IPS-18c (cell line): ENCODE data around the gene NLN.
"Not testable (repeated sequence)": the region's sequence is repeated elsewhere in the genome, so short reads cannot be mapped to it uniquely, and the experiment has no call there.

ENCODE experiments used
- H3K4me3 ChIP-seq: 2 replicates; pipeline ENCODE4 v1.7.0; 2013; ENCODE audit warnings: low read depth, mild to moderate bottlenecking, low read length, moderate library complexity; ENCODE audit not compliant: insufficient read depth
- H3K9me3 ChIP-seq: one replicate; pipeline ENCODE4 v1.6.1; 2013; ENCODE audit warnings: mild to moderate bottlenecking, low read length, moderate library complexity; ENCODE audit not compliant: control insufficient read depth, insufficient read depth

NLN gene

DNA sequence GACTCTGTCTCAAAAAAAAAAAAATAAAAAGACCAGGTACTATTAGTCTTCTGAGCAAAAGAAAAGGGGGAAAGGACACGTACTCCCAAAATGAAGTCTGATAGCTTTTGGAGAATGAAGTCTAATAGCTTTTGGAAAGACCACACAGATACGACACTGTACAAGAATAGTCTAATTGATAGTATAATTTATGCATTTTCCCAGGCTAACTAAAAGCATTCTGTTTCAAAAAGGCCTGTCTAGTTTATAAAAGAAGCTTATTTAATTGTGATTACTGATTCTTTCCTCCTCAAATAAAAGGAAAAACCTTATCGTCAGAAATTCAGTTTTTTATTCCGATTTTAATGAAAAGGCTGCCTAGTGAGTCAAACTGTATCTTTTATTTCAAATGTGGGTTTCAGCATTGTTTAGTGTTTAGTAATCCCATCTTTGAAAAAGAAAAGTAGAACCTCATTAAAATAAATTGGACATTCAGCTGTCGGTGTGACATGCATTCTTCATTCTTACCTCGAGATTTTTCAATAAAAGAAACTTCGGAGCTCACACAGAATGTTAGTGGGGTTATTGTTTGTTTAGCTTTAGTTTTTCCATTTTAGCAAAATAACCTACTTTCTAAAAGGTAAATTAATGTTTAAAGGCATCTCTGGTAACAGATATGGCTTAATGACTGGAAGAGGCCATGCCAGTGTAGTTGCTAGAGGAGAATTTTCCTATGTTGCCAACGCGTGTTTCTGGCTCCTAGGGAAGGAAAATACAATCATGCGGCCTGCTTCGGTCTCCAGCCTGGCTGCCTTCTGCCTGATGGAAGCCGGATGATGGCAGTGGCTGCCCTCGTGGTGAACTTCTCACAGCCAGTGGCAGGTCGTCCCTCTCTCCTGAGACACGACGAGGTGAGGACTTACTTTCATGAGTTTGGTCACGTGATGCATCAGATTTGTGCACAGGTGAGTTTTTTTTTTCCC is 70.0 kb downstream of the NLN start:
- H3K4me3 ChIP-seq, result no peak overlapping the region
- H3K9me3 ChIP-seq, result no peaks in the 10 kb centered on the region

DNA sequence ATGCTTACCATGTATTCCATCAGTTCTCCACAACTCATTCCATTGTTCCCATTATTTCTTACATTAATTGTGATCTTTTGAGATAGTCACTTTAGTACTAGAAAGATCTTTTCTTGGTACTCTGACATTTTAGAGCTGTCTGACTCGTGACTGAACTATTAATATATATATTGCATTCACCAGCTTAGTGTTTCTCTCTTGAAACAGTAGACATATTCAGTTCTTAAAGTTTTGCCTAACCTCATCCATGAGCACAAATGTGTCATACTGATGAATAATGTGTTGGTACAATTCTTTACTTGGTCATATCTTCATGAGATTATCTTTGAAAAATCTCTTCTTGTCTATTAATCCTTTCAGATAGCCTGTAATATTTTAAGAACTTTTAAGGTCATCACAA is 74.3 kb downstream of the NLN start:
- no peak overlapping the region for H3K4me3 ChIP-seq
- H3K9me3 ChIP-seq, result no peaks in the 10 kb centered on the region

GRCh38 chr5:65796751-65797316 is 74.8 kb downstream of the NLN start:
- no peak overlapping the region for H3K4me3 ChIP-seq
- no peaks in the 10 kb centered on the region for H3K9me3 ChIP-seq

- Histone ChIP-seq H3K9me3 (peaks cover under 1% of the 10 kb centered on the region), H3K4me3 (no peak overlapping the region)
Observed at GRCh38 chr5:65797481-65797880, 75.5 kb downstream of the NLN start.

DNA sequence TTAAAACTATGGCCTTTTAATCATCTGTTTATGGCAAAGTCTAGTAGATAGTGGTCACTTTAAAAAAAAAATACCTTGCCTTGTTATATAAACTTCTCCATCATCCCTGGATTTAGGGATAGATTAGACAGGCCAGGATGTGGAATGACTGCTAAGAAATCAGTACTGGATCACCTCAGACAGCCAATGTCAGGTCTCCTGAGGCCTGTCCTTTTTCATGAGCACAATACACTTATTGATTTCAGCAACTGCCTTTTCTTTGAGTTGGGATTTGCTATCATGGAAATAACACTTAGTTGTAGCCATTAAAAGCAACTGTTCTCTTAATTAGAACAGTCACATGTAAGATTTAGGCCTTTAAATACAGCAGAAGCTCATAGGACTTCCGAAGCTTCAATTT is 77.9 kb downstream of the NLN start:
- H3K4me3 ChIP-seq, result no peak overlapping the region
- peaks cover 3% of the 10 kb centered on the region for H3K9me3 ChIP-seq

GRCh38 chr5:65800775-65801174 is 78.8 kb downstream of the NLN start:
- peaks cover 3% of the 10 kb centered on the region for H3K9me3 ChIP-seq

DNA sequence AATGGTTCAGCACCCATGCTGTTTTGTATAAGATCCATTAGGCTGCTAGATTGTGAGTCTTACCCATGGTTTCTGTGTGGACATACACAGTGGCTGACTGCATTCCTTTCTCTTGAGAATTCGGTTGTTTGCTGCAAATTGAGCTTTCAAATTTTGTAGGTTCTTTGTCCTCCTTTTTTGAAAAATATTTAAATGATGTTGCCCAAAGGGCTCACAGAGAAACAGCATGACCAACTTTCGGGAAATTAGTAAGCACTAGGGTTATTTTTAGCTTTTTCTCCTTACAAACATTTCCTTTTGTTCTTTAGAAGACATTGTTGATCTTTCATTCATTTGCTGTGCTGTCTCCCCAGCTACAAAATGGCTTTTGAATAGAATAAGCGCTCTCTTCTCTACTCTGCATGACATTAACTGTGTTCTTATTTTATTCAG is 79.4 kb downstream of the NLN start:
- Histone ChIP-seq H3K4me3 (no peak overlapping the region), H3K9me3 (peaks cover 3% of the 10 kb centered on the region)

More at GRCh38 chr5:65800775-65801174, 78.8 kb downstream of the NLN start:
- no peak overlapping the region for H3K4me3 ChIP-seq

GRCh38 chr5:65802080-65802479 is 80.1 kb downstream of the NLN start:
- peaks cover 3% of the 10 kb centered on the region for H3K9me3 ChIP-seq
- no peak overlapping the region; the same call in 1 of the 2 replicates for H3K4me3 ChIP-seq

DNA sequence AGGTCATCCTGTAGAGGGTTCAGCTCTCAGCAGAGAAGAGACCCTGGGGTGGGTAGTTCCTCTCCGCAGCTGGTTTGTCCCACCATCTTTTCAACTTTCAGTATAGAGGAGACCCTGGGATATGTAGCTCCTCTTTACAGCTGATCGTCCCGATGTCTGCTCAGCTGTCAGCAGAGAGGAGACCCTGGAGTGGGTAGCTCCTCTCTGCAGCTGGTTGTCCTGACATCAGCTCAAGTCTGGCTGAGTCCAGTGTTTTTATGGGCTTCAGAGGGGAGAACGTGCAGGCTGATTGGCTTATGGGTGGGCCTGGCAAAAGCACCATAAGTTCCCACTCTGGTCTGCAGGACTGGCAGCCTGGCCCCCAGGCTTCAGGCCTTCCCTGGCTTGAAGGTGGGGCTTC is 80.8 kb downstream of the NLN start:
- Histone ChIP-seq H3K9me3 (peaks cover 3% of the 10 kb centered on the region), H3K4me3 (no peak overlapping the region)

DNA sequence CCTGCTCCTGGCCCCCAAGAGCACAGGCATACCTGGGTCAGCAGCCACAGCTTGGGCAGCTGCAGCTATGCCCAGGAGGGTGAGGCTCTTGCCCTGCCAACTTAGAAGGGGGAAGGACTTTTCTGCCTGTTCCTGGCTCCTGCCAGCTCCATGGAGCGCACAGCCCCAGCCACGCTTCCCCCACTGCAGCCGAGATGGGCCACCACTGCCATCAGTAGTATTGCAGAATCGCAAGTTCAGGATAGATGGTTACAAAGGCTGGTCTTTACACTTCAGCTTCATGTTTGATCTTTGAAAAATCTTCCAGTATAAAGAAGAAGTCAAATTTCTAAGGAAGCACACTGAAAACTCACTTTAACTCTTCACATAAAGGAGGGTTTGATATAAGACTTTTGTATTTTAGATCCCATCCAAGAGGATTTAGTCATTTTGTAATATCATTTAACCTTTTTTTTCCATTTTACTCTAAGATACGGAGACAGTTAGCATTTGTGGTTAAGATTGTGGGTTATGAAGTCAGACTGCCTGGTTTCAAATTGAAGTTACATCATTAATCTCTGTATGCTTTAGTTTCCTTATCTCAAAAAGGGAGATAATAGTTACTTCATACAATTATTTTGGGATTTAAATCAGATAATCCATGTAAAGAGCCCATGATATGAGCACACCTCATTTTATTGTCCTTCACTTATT is 81.8 kb downstream of the NLN start:
- Histone ChIP-seq H3K4me3 (no peak overlapping the region), H3K9me3 (peaks cover 3% of the 10 kb centered on the region)

GRCh38 chr5:65805089-65805488 is 83.1 kb downstream of the NLN start:
- Histone ChIP-seq H3K9me3 (peaks cover 3% of the 10 kb centered on the region), H3K4me3 (no peak overlapping the region)

DNA sequence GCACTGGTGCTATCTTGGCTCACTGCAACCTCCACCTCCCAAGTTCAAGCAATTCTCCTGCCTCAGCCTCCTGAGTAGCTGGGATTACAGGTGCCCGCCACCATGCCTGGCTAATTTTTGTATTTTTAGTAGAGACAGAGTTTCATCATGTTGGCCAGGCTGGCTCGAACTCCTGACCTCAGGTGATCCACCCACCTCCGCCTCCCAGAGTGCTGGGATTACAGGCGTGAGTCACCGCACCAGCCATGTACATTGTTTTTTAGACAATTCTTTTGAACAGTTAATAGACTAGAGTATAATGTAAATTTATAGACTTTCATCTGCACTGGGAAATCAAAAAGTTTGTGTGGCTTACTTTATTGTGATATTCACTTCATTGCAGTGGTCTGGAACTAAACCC is 85.5 kb downstream of the NLN start:
- H3K9me3 ChIP-seq, H3K4me3 ChIP-seq: not testable (repeated sequence)

DNA sequence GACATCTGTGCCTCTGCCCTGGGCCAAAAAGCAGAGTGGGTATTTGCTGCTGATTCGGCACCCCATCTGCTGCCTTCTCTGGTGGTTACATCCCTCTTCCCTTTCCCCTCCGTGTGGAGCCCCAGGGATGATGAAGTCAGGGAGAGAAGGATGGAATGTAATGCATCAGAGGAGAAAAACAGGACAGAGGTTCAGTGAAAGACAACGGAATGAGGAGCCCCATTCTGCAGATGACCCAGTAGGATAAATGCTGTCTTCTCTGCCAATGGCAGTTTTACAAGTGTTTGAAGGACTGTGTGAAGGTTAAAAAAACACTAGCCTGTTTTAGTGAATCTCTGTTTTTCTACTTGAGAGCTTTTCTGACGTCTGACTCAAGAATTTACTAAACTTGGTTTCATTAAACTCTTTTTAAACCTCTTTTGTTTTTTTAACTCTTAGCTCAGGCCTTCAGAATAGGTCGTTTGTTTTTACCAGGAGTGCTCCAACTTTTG is 86.3 kb downstream of the NLN start:
- Histone ChIP-seq H3K4me3 (no peak overlapping the region), H3K9me3 (no peaks in the 10 kb centered on the region)

DNA sequence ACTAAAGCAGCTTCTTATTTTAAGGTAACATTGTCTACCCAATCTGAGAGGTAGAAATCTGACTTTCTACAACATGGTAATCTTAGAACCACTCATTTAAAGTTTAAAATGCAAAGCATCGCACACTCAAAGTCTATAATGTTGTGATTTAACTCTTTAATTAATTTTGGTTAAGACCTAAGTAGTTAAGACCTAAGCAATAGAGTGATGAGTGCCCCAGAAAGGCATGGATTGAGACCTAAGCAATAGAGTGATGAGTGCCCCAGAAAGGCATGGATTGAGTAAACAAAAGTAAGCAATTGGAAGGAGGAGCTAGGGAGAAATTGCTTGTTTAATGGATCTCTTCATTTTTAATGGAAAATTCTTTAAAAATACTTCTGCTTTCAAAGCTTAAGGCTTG is 86.8 kb downstream of the NLN start:
- Histone ChIP-seq H3K9me3 (no peaks in the 10 kb centered on the region), H3K4me3 (no peak overlapping the region)

DNA sequence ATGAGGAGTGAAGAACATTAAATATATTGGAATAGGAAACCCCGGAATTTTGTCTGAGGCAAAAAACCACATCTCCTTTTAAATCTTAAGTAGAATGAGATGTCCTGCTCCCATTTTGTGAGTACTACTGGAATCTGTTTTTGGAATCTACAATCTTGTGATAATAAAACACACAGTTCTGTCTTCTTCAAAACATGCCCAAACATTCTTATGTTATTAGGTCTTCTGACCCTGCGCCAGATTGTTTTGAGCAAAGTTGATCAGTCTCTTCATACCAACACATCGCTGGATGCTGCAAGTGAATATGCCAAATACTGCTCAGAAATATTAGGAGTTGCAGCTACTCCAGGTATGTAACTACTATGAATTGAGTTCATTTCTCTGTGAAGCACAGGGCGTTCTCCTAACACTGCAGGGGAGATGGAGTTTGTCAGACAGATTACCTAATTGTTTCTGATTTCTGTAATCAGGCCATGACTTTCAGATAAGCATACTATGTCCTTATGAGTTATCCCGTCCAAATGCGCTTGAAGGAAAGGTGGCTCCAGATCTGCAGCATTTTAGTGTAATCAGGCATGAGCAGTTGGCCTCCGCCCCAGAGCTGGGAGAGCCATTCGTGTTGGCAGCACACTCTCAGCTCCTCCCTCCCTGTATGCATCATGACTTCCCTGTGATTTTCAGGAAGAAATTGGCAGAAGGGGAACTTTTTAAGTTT is 88.0 kb downstream of the NLN start:
- Histone ChIP-seq H3K4me3 (no peak overlapping the region), H3K9me3 (no peaks in the 10 kb centered on the region)

DNA sequence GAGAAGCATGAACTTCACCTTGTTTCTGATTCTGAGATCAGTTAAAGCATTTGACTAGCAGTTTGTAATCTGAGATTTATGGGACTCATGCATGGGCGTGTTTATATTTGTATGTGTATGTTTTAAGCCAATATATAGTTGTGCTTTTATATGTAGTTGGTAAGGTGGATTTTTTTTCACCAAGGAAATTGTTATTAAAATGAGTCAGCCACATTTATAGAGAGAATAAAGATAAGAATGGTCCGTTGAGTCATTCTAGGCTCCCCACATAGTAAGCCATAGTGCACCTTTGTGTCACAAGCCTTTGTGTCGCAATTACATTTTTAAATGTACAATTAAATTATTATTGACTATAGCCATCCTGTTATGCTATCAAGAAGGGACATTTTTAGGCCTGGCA is 89.0 kb downstream of the NLN start:
- Histone ChIP-seq H3K9me3 (no peaks in the 10 kb centered on the region), H3K4me3 (no peak overlapping the region)

- H3K4me3 ChIP-seq, result no peak overlapping the region
- H3K9me3 ChIP-seq, result no peaks in the 10 kb centered on the region
Observed at GRCh38 chr5:65811885-65812284, 89.9 kb downstream of the NLN start.
